Measurements from ENCODE around the gene ASB13.

DNA sequence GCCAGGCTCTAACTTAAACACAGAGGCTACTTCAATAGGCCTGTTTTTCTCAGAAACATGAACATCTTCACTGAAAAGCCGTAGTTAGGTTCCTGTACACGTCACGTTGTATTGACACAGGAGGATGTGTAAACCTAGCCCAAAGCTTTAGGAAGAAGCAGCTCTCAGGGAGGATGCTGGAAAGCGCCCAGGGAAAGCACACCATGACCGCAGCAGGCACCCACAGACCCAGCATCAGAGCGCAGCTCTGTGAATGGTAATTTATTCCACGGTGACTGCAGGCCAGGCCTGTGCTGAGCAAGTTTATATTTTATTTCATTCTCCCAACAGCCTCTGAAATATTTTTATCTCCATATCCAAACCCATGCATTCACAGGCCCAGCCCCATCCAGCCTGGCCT is 51.1 kb downstream of the ASB13 start:
- TF ChIP-seq, protein P1, sequence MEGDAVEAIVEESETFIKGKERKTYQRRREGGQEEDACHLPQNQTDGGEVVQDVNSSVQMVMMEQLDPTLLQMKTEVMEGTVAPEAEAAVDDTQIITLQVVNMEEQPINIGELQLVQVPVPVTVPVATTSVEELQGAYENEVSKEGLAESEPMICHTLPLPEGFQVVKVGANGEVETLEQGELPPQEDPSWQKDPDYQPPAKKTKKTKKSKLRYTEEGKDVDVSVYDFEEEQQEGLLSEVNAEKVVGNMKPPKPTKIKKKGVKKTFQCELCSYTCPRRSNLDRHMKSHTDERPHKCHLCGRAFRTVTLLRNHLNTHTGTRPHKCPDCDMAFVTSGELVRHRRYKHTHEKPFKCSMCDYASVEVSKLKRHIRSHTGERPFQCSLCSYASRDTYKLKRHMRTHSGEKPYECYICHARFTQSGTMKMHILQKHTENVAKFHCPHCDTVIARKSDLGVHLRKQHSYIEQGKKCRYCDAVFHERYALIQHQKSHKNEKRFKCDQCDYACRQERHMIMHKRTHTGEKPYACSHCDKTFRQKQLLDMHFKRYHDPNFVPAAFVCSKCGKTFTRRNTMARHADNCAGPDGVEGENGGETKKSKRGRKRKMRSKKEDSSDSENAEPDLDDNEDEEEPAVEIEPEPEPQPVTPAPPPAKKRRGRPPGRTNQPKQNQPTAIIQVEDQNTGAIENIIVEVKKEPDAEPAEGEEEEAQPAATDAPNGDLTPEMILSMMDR (IDR thresholded peaks at IDR 0.05 in 2 of 3, conservative IDR thresholded peaks at IDR 0.05 in 1 of 3; ENCODE audit: control insufficient read depth in 2 of 3, extremely low read depth in 1 of 3, insufficient read depth in 1 of 3, low read depth in 3 of 3, low read length in 3 of 3) = no peak
- no peak for TF ChIP-seq RFX5 (IDR thresholded peaks at IDR 0.05; ENCODE audit: low read depth, low read length)
- TF ChIP-seq NR2C1 (IDR thresholded peaks at IDR 0.05) = no peak
